Measurements from ENCODE around the gene MRTFA.

DNA sequence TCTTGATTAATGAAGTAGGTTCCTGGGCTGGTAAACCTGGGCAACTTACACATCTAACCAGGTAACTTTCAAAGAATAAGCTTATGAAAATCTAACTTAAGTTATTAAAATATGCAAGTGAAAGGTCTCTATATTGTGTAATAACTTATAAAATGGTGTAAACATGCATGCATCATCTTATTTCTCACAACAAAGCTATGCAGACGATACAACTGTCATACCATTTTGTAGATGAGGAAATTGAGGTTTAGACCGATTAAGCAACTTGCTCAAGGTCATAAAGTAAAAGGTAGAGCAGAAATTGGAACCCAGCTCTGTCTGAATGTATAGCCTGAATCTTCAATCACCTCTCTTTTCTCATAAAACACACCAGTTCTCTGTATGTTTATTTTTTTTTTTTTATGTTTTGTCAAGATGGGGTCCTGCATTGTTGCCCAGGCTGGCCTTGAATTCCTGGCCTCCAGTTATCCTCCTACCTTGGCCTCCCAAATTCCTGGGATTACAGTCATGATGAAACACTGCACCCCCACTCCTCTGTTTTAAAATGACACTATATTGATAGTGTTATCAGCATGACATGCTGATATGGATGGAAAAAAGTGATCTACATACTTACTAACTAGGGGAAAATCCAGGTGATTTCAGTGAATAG is 156.5 kb downstream of the MRTFA start:
- TF ChIP-seq, protein P1, sequence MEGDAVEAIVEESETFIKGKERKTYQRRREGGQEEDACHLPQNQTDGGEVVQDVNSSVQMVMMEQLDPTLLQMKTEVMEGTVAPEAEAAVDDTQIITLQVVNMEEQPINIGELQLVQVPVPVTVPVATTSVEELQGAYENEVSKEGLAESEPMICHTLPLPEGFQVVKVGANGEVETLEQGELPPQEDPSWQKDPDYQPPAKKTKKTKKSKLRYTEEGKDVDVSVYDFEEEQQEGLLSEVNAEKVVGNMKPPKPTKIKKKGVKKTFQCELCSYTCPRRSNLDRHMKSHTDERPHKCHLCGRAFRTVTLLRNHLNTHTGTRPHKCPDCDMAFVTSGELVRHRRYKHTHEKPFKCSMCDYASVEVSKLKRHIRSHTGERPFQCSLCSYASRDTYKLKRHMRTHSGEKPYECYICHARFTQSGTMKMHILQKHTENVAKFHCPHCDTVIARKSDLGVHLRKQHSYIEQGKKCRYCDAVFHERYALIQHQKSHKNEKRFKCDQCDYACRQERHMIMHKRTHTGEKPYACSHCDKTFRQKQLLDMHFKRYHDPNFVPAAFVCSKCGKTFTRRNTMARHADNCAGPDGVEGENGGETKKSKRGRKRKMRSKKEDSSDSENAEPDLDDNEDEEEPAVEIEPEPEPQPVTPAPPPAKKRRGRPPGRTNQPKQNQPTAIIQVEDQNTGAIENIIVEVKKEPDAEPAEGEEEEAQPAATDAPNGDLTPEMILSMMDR (conservative IDR thresholded peaks at IDR 0.05; ENCODE audit: low read length) = no peak
- TF ChIP-seq EZH2phosphoT487 (IDR thresholded peaks at IDR 0.05; ENCODE audit: borderline replicate concordance, low read depth, low read length) = no peak
